ENCODE measurements around the gene BPTF. TPM values are rescaled to one million over a fixed set of nuclear protein-coding genes. Genes with fewer than 3 reads are reported as not detected.
"Not testable (repeated sequence)": the region's sequence is repeated elsewhere in the genome, so short reads cannot be mapped to it uniquely, and the experiment has no call there.

Gene BPTF
- total RNA-seq, 1 experiment from 2014 or later: 61.8 TPM

GRCh38 chr17:67920212-67920611 lies 94.9 kb downstream of the BPTF start:
- ChIA-PET POLR2A (ENCODE audit: unreplicated experiment) (no interaction called here), CTCF (no interaction called here)
- H3K9ac ChIP-seq (ENCODE audit: low read length): no peak overlapping the region
- no TSS peak for BruUV-seq (replicated peaks)
- H3K27ac ChIP-seq (ENCODE audit: low read length): no peak overlapping the region
- H3K27me3 ChIP-seq (ENCODE audit: low read length): no peaks in the 10 kb centered on the region
- intact Hi-C loops (cut with micrococcal nuclease): no loop called here
- H3K9me2 ChIP-seq (replicated peaks; ENCODE audit: low read length): no peaks in the 10 kb centered on the region
- H4K20me1 ChIP-seq (ENCODE audit: low read length): no peaks in the 10 kb centered on the region
- ATAC-seq (no peak), DNase-seq (no peak)
- no peak overlapping the region for H2AFZ ChIP-seq (ENCODE audit: low read length)
- TF ChIP-seq CTCF (conservative IDR thresholded peaks at IDR 0.05; ENCODE audit: low read depth, low read length) (no peak), EZH2phosphoT487 (IDR thresholded peaks at IDR 0.05; ENCODE audit: borderline replicate concordance, low read length) (no peak), EZH2 (IDR thresholded peaks at IDR 0.05; ENCODE audit: low read length, unreplicated experiment) (no peak)
- no peaks in the 10 kb centered on the region for H3K79me2 ChIP-seq (ENCODE audit: low read length)
- H3K36me3 ChIP-seq (ENCODE audit: low read depth, low read length): peaks cover 33% of the 10 kb centered on the region
- H3K4me2 ChIP-seq (ENCODE audit: low read length): no peak overlapping the region
- no peaks in the 10 kb centered on the region for H3F3A ChIP-seq (ENCODE audit: low read length, unreplicated experiment)
- H3K4me3 ChIP-seq (ENCODE audit: low read length): no peak overlapping the region
- no peaks in the 10 kb centered on the region for H3K4me1 ChIP-seq (ENCODE audit: insufficient read depth, low read length)
- H3K9me3 ChIP-seq (ENCODE audit: low read length): no peaks in the 10 kb centered on the region

GRCh38 chr17:67922503-67922902 lies 97.2 kb downstream of the BPTF start:
- no peaks in the 10 kb centered on the region for H3K9me3 ChIP-seq (ENCODE audit: low read length)
- H3K79me2 ChIP-seq (ENCODE audit: low read length): no peaks in the 10 kb centered on the region
- H3K4me3 ChIP-seq (ENCODE audit: low read length): no peak overlapping the region
- H4K20me1 ChIP-seq (ENCODE audit: low read length): no peaks in the 10 kb centered on the region
- ATAC-seq (no peak), DNase-seq (no peak)
- H3K4me1 ChIP-seq (ENCODE audit: insufficient read depth, low read length): no peaks in the 10 kb centered on the region
- intact Hi-C loops (cut with micrococcal nuclease): no loop called here
- H3K27me3 ChIP-seq (ENCODE audit: low read length): no peaks in the 10 kb centered on the region
- no peak overlapping the region for H3K4me2 ChIP-seq (ENCODE audit: low read length)
- no peak overlapping the region for H2AFZ ChIP-seq (ENCODE audit: low read length)
- no peak overlapping the region for H3K27ac ChIP-seq (ENCODE audit: low read length)
- no peak overlapping the region for H3K9ac ChIP-seq (ENCODE audit: low read length)
- CTCF ChIA-PET: interaction anchor here (0.6 kb wide), 1 partner anchor 152 kb away, joined by 5 read pairs; no protein-coding TSS in a partner anchor
- peaks cover 45% of the 10 kb centered on the region for H3K36me3 ChIP-seq (ENCODE audit: low read depth, low read length)
- TF ChIP-seq EZH2 (IDR thresholded peaks at IDR 0.05; ENCODE audit: low read length, unreplicated experiment) (no peak), EZH2phosphoT487 (IDR thresholded peaks at IDR 0.05; ENCODE audit: borderline replicate concordance, low read length) (no peak), CTCF (conservative IDR thresholded peaks at IDR 0.05; ENCODE audit: low read depth, low read length) (no peak)
- POLR2A ChIA-PET (ENCODE audit: unreplicated experiment): no interaction called here
- H3K9me2 ChIP-seq (replicated peaks; ENCODE audit: low read length): no peaks in the 10 kb centered on the region
- BruUV-seq (replicated peaks): no TSS peak
- H3F3A ChIP-seq (ENCODE audit: low read length, unreplicated experiment): no peaks in the 10 kb centered on the region

- CTCF ChIA-PET; H3K4me1 ChIP-seq (ENCODE audit: insufficient read depth, low read length); H3K27ac ChIP-seq (ENCODE audit: low read length); ATAC-seq; H3K9me2 ChIP-seq (replicated peaks; ENCODE audit: low read length); H4K20me1 ChIP-seq (ENCODE audit: low read length); H3F3A ChIP-seq (ENCODE audit: low read length, unreplicated experiment); DNase-seq; H3K4me2 ChIP-seq (ENCODE audit: low read length); intact Hi-C loops (cut with micrococcal nuclease); H3K9ac ChIP-seq (ENCODE audit: low read length); H3K4me3 ChIP-seq (ENCODE audit: low read length); H3K79me2 ChIP-seq (ENCODE audit: low read length); H2AFZ ChIP-seq (ENCODE audit: low read length); H3K9me3 ChIP-seq (ENCODE audit: low read length); H3K27me3 ChIP-seq (ENCODE audit: low read length): not testable (repeated sequence)
- POLR2A ChIA-PET (ENCODE audit: unreplicated experiment): interaction anchor here (0.6 kb wide), 1 partner anchor 158 kb away, joined by 17 read pairs; no protein-coding TSS in a partner anchor
- BruUV-seq (replicated peaks): TSS peak; percentile 12
- peaks cover 52% of the 10 kb centered on the region for H3K36me3 ChIP-seq (ENCODE audit: low read depth, low read length)
Measured at GRCh38 chr17:67928842-67929241, 103.5 kb downstream of the BPTF start.
